Keratinocyte (primary cell): Measurements from ENCODE around the gene KMT2B.

Source experiments
- EZH2 ChIP-seq: IDR thresholded peaks from one replicate; pipeline ENCODE4 v1.6.1; 2012; ENCODE audit warnings: inconsistent platforms, mild to moderate bottlenecking, low read length, moderate library complexity
- TF ChIP-seq, protein P1 (sequence below), 3 experiments: IDR thresholded peaks in 1 of 3; conservative IDR thresholded peaks in 1 of 3; optimal IDR thresholded peaks in 1 of 3; 2 replicates in 2 of 3; 3 replicates in 1 of 3; pipeline versions ENCODE3 to v1.5.1; 2011; ENCODE audit warnings: low read length in 3 of 3, mild to moderate bottlenecking in 3 of 3, moderate library complexity in 2 of 3, control low read depth in 1 of 3, inconsistent platforms in 1 of 3; ENCODE audit not compliant: insufficient read depth in 2 of 3; ENCODE audit errors: extremely low read depth in 1 of 3

DNA sequence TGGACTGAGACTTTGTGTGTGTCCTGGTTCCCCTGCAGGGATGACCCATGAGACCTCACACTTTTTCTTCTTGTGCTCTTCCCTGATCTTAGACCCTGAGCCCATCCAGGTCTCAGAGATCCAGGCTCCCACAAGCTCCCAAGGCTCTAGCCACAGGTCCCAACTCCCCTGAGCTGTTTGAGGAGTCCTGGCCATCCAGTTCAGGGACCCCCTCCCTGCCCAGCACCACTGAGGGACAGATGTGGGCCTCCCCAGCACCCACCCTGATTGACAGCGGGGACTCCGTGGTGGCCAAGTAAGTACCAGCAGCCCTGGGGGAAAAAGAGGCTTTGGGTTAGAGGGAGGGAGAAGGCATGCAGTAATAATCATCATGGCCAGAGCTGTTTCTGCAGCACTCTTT is 41.9 kb downstream of the KMT2B start:
- TF ChIP-seq, protein P1, sequence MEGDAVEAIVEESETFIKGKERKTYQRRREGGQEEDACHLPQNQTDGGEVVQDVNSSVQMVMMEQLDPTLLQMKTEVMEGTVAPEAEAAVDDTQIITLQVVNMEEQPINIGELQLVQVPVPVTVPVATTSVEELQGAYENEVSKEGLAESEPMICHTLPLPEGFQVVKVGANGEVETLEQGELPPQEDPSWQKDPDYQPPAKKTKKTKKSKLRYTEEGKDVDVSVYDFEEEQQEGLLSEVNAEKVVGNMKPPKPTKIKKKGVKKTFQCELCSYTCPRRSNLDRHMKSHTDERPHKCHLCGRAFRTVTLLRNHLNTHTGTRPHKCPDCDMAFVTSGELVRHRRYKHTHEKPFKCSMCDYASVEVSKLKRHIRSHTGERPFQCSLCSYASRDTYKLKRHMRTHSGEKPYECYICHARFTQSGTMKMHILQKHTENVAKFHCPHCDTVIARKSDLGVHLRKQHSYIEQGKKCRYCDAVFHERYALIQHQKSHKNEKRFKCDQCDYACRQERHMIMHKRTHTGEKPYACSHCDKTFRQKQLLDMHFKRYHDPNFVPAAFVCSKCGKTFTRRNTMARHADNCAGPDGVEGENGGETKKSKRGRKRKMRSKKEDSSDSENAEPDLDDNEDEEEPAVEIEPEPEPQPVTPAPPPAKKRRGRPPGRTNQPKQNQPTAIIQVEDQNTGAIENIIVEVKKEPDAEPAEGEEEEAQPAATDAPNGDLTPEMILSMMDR (optimal IDR thresholded peaks at IDR 0.05 in 1 of 3, IDR thresholded peaks at IDR 0.05 in 1 of 3, conservative IDR thresholded peaks at IDR 0.05 in 1 of 3; ENCODE audit: extremely low read depth in 1 of 3, insufficient read depth in 2 of 3, low read length in 3 of 3): no peak
- no peak for TF ChIP-seq EZH2
